ENCODE data around the gene LCN15.
"Not testable (repeated sequence)": the region's sequence is repeated elsewhere in the genome, so short reads cannot be mapped to it uniquely, and the experiment has no call there.

Gene LCN15

GRCh38 chr9:136785565-136786355 lies 21.4 kb upstream of the LCN15 start:
- H3K4me3 ChIP-seq (ENCODE audit: low read depth, low read length); H3K36me3 ChIP-seq (ENCODE audit: control insufficient read depth, insufficient read depth, low read length); H3K27me3 ChIP-seq (ENCODE audit: control insufficient read depth, insufficient read depth, low read length); H3K9ac ChIP-seq (ENCODE audit: low read depth, low read length); H3K9me3 ChIP-seq (ENCODE audit: control insufficient read depth, insufficient read depth, low read length); H3K4me1 ChIP-seq (ENCODE audit: control insufficient read depth, insufficient read depth, low read length): not testable (repeated sequence)
- H3K27ac ChIP-seq (ENCODE audit: low read depth, low read length): peak overlapping the region; percentile 33

DNA sequence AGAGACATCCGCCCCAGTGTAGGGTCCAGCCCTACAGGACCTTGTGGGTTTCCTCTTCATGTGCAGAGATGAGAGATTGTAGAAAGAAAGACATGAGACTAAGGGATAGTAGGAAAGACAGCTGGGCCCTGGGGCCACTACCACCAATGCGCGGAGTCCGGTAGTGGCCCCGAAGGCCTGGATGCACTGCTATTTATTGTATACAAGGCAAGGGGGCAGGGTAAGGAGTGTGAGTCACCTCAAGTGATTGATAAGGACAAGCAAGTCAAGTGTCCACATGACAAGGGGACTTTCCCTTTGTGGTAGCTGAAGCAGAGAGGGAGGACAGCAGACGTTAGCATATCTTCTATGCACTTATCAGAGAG lies 20.7 kb upstream of the LCN15 start:
- no peaks in the 10 kb centered on the region for H3K36me3 ChIP-seq (ENCODE audit: control insufficient read depth, insufficient read depth, low read length)
- H3K9ac ChIP-seq (ENCODE audit: low read depth, low read length): no peak overlapping the region
- H3K4me1 ChIP-seq (ENCODE audit: control insufficient read depth, insufficient read depth, low read length): no peaks in the 10 kb centered on the region
- no peaks in the 10 kb centered on the region for H3K9me3 ChIP-seq (ENCODE audit: control insufficient read depth, insufficient read depth, low read length)
- H3K27ac ChIP-seq (ENCODE audit: low read depth, low read length): no peak overlapping the region
- H3K27me3 ChIP-seq (ENCODE audit: control insufficient read depth, insufficient read depth, low read length): no peaks in the 10 kb centered on the region
- H3K4me3 ChIP-seq (ENCODE audit: low read depth, low read length): no peak overlapping the region

DNA sequence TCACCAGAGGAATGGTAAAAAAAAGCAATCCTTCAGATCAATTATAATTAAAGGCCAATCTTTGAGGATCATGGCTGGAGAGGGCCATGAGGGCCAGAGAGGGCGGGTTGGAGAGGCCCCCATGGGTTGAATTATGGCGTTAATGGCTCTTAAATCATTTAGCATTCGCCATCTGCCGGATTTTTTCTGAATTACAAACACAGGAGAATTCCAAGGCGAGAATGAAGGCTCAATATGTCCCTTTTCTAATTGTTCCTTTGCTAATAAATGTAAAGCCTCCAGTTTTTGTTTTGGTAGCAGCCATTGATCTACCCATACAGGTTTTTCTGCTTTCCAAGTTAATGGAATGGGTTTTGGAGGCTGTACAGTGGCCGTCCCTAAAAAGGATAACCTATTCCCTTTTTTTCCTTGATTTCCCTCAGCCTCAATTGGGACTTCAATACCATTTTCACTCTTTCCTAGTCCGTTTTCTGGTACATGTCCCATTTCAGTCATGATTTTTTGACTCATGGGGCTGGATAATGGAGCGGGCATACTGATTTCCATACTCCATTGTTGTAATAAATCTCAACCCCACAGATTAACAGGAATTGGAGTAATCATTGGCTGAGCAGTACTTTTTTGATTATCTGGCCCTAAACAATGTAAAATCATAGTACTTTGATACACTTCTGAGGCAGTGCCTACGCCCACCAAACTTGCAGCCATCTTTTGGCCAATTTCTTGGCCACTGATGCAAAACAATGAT lies 20.1 kb upstream of the LCN15 start:
- Histone ChIP-seq H3K27me3 (ENCODE audit: control insufficient read depth, insufficient read depth, low read length) (no peaks in the 10 kb centered on the region), H3K36me3 (ENCODE audit: control insufficient read depth, insufficient read depth, low read length) (no peaks in the 10 kb centered on the region), H3K4me1 (ENCODE audit: control insufficient read depth, insufficient read depth, low read length) (no peaks in the 10 kb centered on the region), H3K9ac (ENCODE audit: low read depth, low read length) (no peak overlapping the region), H3K27ac (ENCODE audit: low read depth, low read length) (no peak overlapping the region), H3K9me3 (ENCODE audit: control insufficient read depth, insufficient read depth, low read length) (no peaks in the 10 kb centered on the region), H3K4me3 (ENCODE audit: low read depth, low read length) (no peak overlapping the region)

GRCh38 chr9:136782452-136782851 lies 18.1 kb upstream of the LCN15 start:
- Histone ChIP-seq H3K27ac (ENCODE audit: low read depth, low read length) (no peak overlapping the region), H3K9me3 (ENCODE audit: control insufficient read depth, insufficient read depth, low read length) (no peaks in the 10 kb centered on the region), H3K4me1 (ENCODE audit: control insufficient read depth, insufficient read depth, low read length) (no peaks in the 10 kb centered on the region), H3K27me3 (ENCODE audit: control insufficient read depth, insufficient read depth, low read length) (no peaks in the 10 kb centered on the region), H3K4me3 (ENCODE audit: low read depth, low read length) (no peak overlapping the region), H3K36me3 (ENCODE audit: control insufficient read depth, insufficient read depth, low read length) (no peaks in the 10 kb centered on the region), H3K9ac (ENCODE audit: low read depth, low read length) (no peak overlapping the region)

DNA sequence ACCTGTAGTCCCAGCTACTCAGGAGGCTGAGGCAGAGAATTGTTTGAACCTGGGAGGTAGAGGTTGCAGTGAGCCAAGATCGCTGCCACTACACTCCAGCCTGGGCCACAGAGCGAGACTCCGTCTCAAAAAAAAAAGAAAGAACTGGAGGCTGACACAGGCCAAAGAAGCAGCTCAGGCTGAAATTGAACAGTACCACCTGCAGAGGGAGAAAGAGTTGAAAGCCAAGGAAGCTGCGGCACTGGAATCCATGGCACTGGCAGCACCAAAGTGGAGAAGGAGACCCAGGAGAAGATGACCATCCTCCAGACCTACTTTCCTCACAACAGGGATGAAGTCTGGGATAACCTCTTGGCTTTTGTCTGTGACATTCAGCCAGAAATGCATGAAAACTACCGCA lies 15.5 kb upstream of the LCN15 start:
- Histone ChIP-seq H3K9me3 (ENCODE audit: control insufficient read depth, insufficient read depth, low read length) (no peaks in the 10 kb centered on the region), H3K36me3 (ENCODE audit: control insufficient read depth, insufficient read depth, low read length) (no peaks in the 10 kb centered on the region), H3K27ac (ENCODE audit: low read depth, low read length) (peak overlapping the region; percentile 66)

DNA sequence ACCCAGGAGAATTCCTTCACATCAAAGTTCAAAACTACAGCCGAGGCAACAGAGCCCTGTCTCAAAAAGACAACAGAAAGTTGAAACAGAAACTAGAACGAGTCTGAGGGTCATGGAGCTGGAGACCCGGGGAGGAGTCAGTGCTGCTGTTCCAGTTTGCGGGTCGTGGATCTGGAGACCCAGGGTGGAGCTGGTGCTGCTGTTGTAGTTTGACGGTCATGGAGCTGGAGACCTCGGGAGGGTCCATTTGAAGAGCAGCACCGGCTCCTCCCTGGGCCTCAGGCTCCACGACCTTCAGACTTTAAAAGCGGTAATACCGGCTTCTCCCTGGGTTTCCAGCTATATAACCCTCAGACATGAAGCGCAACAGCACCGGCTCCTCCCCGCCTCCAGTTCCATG lies 13.0 kb upstream of the LCN15 start:
- H3K9ac ChIP-seq (ENCODE audit: low read depth, low read length): no peak overlapping the region
- no peak overlapping the region for H3K4me3 ChIP-seq (ENCODE audit: low read depth, low read length)
- no peaks in the 10 kb centered on the region for H3K4me1 ChIP-seq (ENCODE audit: control insufficient read depth, insufficient read depth, low read length)
- H3K9me3 ChIP-seq (ENCODE audit: control insufficient read depth, insufficient read depth, low read length): peaks cover 4% of the 10 kb centered on the region; the same call in 1 of the 2 replicates
- no peaks in the 10 kb centered on the region for H3K27me3 ChIP-seq (ENCODE audit: control insufficient read depth, insufficient read depth, low read length)
- no peaks in the 10 kb centered on the region for H3K36me3 ChIP-seq (ENCODE audit: control insufficient read depth, insufficient read depth, low read length)
- no peak overlapping the region for H3K27ac ChIP-seq (ENCODE audit: low read depth, low read length)

More for the DNA sequence above, 15.5 kb upstream of the LCN15 start:
- Histone ChIP-seq H3K4me1 (ENCODE audit: control insufficient read depth, insufficient read depth, low read length) (no peaks in the 10 kb centered on the region), H3K27me3 (ENCODE audit: control insufficient read depth, insufficient read depth, low read length) (no peaks in the 10 kb centered on the region), H3K9ac (ENCODE audit: low read depth, low read length) (no peak overlapping the region), H3K4me3 (ENCODE audit: low read depth, low read length) (no peak overlapping the region)

DNA sequence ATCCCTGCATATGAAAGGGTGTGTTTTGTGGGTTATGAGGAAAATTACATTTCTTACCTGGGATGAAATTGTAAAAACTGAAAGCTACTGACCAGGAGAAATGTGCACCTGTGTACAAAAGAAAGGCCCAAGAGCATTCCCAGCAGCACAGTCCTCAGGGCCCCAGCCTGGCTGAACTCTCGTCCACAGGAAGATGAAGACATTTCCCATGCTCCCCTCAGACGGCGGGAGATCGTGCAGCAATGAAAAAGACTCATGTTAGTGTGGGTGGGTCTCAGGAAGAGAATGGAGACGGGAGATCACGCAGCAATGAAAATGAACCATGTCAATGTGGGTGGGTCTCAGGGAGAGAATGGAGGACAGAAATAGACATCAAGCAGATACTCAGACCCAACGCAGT lies 12.6 kb upstream of the LCN15 start:
- no peaks in the 10 kb centered on the region for H3K36me3 ChIP-seq (ENCODE audit: control insufficient read depth, insufficient read depth, low read length)
- peaks cover 4% of the 10 kb centered on the region; the same call in 1 of the 2 replicates for H3K9me3 ChIP-seq (ENCODE audit: control insufficient read depth, insufficient read depth, low read length)
- no peak overlapping the region for H3K4me3 ChIP-seq (ENCODE audit: low read depth, low read length)
- H3K27me3 ChIP-seq (ENCODE audit: control insufficient read depth, insufficient read depth, low read length): no peaks in the 10 kb centered on the region
- H3K9ac ChIP-seq (ENCODE audit: low read depth, low read length): no peak overlapping the region
- H3K27ac ChIP-seq (ENCODE audit: low read depth, low read length): no peak overlapping the region
- H3K4me1 ChIP-seq (ENCODE audit: control insufficient read depth, insufficient read depth, low read length): no peaks in the 10 kb centered on the region

- Histone ChIP-seq H3K36me3 (ENCODE audit: control insufficient read depth, insufficient read depth, low read length) (no peaks in the 10 kb centered on the region), H3K27ac (ENCODE audit: low read depth, low read length) (no peak overlapping the region), H3K9ac (ENCODE audit: low read depth, low read length) (no peak overlapping the region), H3K9me3 (ENCODE audit: control insufficient read depth, insufficient read depth, low read length) (peaks cover 4% of the 10 kb centered on the region; the same call in 1 of the 2 replicates), H3K4me1 (ENCODE audit: control insufficient read depth, insufficient read depth, low read length) (no peaks in the 10 kb centered on the region), H3K27me3 (ENCODE audit: control insufficient read depth, insufficient read depth, low read length) (no peaks in the 10 kb centered on the region), H3K4me3 (ENCODE audit: low read depth, low read length) (no peak overlapping the region)
Measured at GRCh38 chr9:136775191-136775590, 10.9 kb upstream of the LCN15 start.

GRCh38 chr9:136774416-136775045 lies 10.2 kb upstream of the LCN15 start:
- Histone ChIP-seq H3K27ac (ENCODE audit: low read depth, low read length) (no peak overlapping the region), H3K27me3 (ENCODE audit: control insufficient read depth, insufficient read depth, low read length) (no peaks in the 10 kb centered on the region), H3K9me3 (ENCODE audit: control insufficient read depth, insufficient read depth, low read length) (peaks cover 4% of the 10 kb centered on the region; the same call in 1 of the 2 replicates), H3K4me1 (ENCODE audit: control insufficient read depth, insufficient read depth, low read length) (no peaks in the 10 kb centered on the region), H3K9ac (ENCODE audit: low read depth, low read length) (no peak overlapping the region), H3K36me3 (ENCODE audit: control insufficient read depth, insufficient read depth, low read length) (no peaks in the 10 kb centered on the region), H3K4me3 (ENCODE audit: low read depth, low read length) (no peak overlapping the region)

DNA sequence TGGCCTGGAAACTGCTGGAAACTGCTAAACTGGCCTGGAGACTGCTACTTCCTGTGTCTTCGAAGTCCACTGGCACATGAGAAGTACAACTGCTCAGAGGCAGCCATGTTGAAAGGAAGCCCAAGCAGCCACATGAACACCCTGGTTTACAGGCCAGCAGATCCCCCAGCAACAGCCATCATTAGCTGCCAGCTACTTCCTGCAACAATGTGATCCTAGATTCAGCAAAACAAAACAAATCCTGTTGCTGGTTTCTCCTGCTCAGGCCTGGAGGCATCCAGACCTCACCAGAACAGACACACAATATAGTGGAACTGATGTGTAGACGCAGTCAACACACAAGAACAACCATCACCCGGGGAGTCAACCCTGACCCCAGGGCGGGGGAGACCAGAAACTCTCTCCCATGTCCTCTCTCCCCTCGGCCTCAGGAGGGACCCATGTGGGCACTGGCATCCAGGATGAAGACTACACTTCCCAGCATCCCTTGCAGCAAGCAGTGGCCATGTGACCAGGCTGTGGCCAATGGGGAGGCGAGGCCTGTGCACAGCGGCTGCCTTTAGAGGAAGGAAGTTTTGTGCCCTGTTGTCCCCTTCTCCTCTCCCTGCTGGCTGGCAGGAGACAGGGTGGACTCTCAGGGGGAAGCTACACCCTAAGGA lies 9.2 kb upstream of the LCN15 start:
- Histone ChIP-seq H3K27me3 (ENCODE audit: control insufficient read depth, insufficient read depth, low read length) (no peaks in the 10 kb centered on the region), H3K27ac (ENCODE audit: low read depth, low read length) (no peak overlapping the region), H3K4me1 (ENCODE audit: control insufficient read depth, insufficient read depth, low read length) (no peaks in the 10 kb centered on the region), H3K9me3 (ENCODE audit: control insufficient read depth, insufficient read depth, low read length) (peaks cover 4% of the 10 kb centered on the region; the same call in 1 of the 2 replicates), H3K4me3 (ENCODE audit: low read depth, low read length) (no peak overlapping the region), H3K9ac (ENCODE audit: low read depth, low read length) (no peak overlapping the region), H3K36me3 (ENCODE audit: control insufficient read depth, insufficient read depth, low read length) (no peaks in the 10 kb centered on the region)
